GM18502 (cell line): ENCODE data around the gene ZFP57.
"Not testable (repeated sequence)": the region's sequence is repeated elsewhere in the genome, so short reads cannot be mapped to it uniquely, and the experiment has no call there.

Source experiments
- ATAC-seq: cut with Tn5 transposase; IDR thresholded peaks from one replicate; pipeline ENCODE4 v1.9.1; 2021; ENCODE audit warnings: mild to moderate bottlenecking; ENCODE audit not compliant: unreplicated experiment, poor library complexity

ZFP57 gene

GRCh38 chr6:29696147-29697125 lies 15.5 kb upstream of the ZFP57 start:
- ATAC-seq, result no peak

GRCh38 chr6:29694637-29695036 lies 13.7 kb upstream of the ZFP57 start:
- no peak for ATAC-seq

GRCh38 chr6:29685718-29686326 lies 4.9 kb upstream of the ZFP57 start:
- ATAC-seq, result no peak

- no peak for ATAC-seq
These were observed 859 bp upstream of the ZFP57 start for GRCh38 chr6:29681811-29682210.

GRCh38 chr6:29680416-29680815 lies 536 bp downstream of the ZFP57 start:
- no peak for ATAC-seq

GRCh38 chr6:29679962-29680361 lies 990 bp downstream of the ZFP57 start:
- no peak for ATAC-seq

- no peak for ATAC-seq
These were observed 2.8 kb downstream of the ZFP57 start for GRCh38 chr6:29678114-29678513.

- ATAC-seq, result no peak
These were observed 3.9 kb downstream of the ZFP57 start for GRCh38 chr6:29676981-29677601.

- no peak for ATAC-seq
These were observed 5.4 kb downstream of the ZFP57 start for GRCh38 chr6:29675561-29675960.

- no peak for ATAC-seq
These were observed 6.9 kb downstream of the ZFP57 start for GRCh38 chr6:29674008-29674407.

GRCh38 chr6:29673161-29673560 lies 7.8 kb downstream of the ZFP57 start:
- ATAC-seq, result no peak

- not testable (repeated sequence) for ATAC-seq
These were observed 8.8 kb downstream of the ZFP57 start for GRCh38 chr6:29672116-29672515.

- ATAC-seq, result no peak
These were observed 9.9 kb downstream of the ZFP57 start for GRCh38 chr6:29671026-29671425.

- no peak for ATAC-seq
These were observed 13.8 kb downstream of the ZFP57 start for GRCh38 chr6:29667158-29667557.

GRCh38 chr6:29666826-29667130 lies 14.2 kb downstream of the ZFP57 start:
- ATAC-seq, result no peak

- no peak for ATAC-seq
These were observed 14.8 kb downstream of the ZFP57 start for GRCh38 chr6:29665942-29666825.

GRCh38 chr6:29663300-29664042 lies 17.5 kb downstream of the ZFP57 start:
- no peak for ATAC-seq

GRCh38 chr6:29661502-29662141 lies 19.3 kb downstream of the ZFP57 start:
- not testable (repeated sequence) for ATAC-seq

- ATAC-seq, result no peak
These were observed 19.9 kb downstream of the ZFP57 start for GRCh38 chr6:29661071-29661470.
